K562 (cell line): ENCODE data around the gene TBX6. TPM values are rescaled to one million over a fixed set of nuclear protein-coding genes. Genes with fewer than 3 reads are reported as not detected.

Source experiments
- ADNP ChIP-seq: fragments of 200-800 bp; sonication (Bioruptor generic); IDR thresholded peaks from 2 replicates; pipeline ENCODE4 v1.6.1; 2016; ENCODE audit warnings: missing genetic modification characterization, missing compliant biosample characterization
- ARID3B ChIP-seq: fragments of 250-450 bp; sonication (Bioruptor Pico); IDR thresholded peaks from 2 replicates; pipeline ENCODE4 v1.4.0; 2020; ENCODE audit warnings: borderline replicate concordance
- CHD2 ChIP-seq: IDR thresholded peaks from 2 replicates; pipeline ENCODE4 v1.6.1; 2011; ENCODE audit warnings: low read depth, low read length
- NFE2 ChIP-seq: IDR thresholded peaks from 2 replicates; pipeline ENCODE4 v1.6.1; 2014; ENCODE audit warnings: antibody characterized with exemption, low read depth
- NR0B1 ChIP-seq: fragments of 450-650 bp; IDR thresholded peaks from one replicate; pipeline ENCODE4 v1.6.1; 2018; ENCODE audit warnings: mild to moderate bottlenecking, moderate library complexity; ENCODE audit not compliant: partially characterized antibody
- NUFIP1 ChIP-seq: fragments of 450-650 bp; IDR thresholded peaks from 2 replicates; pipeline ENCODE4 v1.6.1; 2018; ENCODE audit not compliant: partially characterized antibody
- SRF ChIP-seq, 2 experiments: fragments of 250-450, 450-650 bp in 1 of 2; sonication (Bioruptor Pico) in 1 of 2; sonication (generic) in 1 of 2; formaldehyde crosslinking; IDR thresholded peaks; 2 replicates each; pipeline versions ENCODE4 v1.5.0 to v1.5.1; 2020 to 2022; ENCODE audit warnings: mild to moderate bottlenecking in 1 of 2, missing genetic modification reagents in 1 of 2
- TARDBP ChIP-seq: fragments of 450-650 bp; IDR thresholded peaks from 2 replicates; pipeline ENCODE4 v1.6.1; 2016
- THRAP3 ChIP-seq: fragments of 450-650 bp; IDR thresholded peaks from 2 replicates; pipeline ENCODE4 v1.6.1; 2016; ENCODE audit warnings: mild to moderate bottlenecking, inconsistent platforms, borderline replicate concordance
- ZNF785 ChIP-seq: fragments of 250-450 bp; sonication (Bioruptor Pico); IDR thresholded peaks from 2 replicates; pipeline ENCODE4 v1.4.0; 2020; ENCODE audit warnings: mild to moderate bottlenecking
- polyA plus RNA-seq, 8 experiments: library from polyadenylated mRNA; depleted of rRNA in 4 of 8; stranded (reverse) in 5 of 8; unstranded in 3 of 8; fragments of >200 nt; fragmentation: Nextera tagmentation in 2 of 8; fragmentation: Illumina TruSeq in 1 of 8; extraction: Ambion mirVana in 2 of 8; extraction: Trizol in 1 of 8; gene quantifications; 2 replicates each; pipeline versions ENCODE4 v1.2.1 to v1.2.3, GENCODE V29; 2011 to 2014; ENCODE audit warnings: inconsistent platforms in 1 of 8, missing spikeins in 1 of 8
- total RNA-seq, 7 experiments: library from RNA; depleted of rRNA in 6 of 7; stranded (reverse); fragments of >200 nt in 6 of 7; fragmentation: Illumina TruSeq in 2 of 7; extraction: Trizol in 2 of 7; gene quantifications; 2 replicates each; pipeline versions ENCODE4 v1.2.1 to v1.2.3, GENCODE V29; 2011 to 2021; ENCODE audit warnings: low replicate concordance in 1 of 7
- TF ChIP-seq, protein P1 (sequence below): sonication (generic); formaldehyde crosslinking; IDR thresholded peaks from 2 replicates; pipeline ENCODE4 v1.8.0; 2023; ENCODE audit warnings: missing genetic modification reagents, mild to moderate bottlenecking, borderline replicate concordance

TBX6 gene
- total and polyA plus RNA-seq, 9 of the 15 experiments (the other 6 are each of a cell fraction or from before 2014, with no cell fraction given) = 0.07 to 0.58 (median 0.11) TPM; not detected in 2

- TF ChIP-seq SRF (CRISPR knock-in tag; IDR thresholded peaks at IDR 0.05) (peak in 1 of 2 experiments; percentile 92; a peak in 2 of 4 replicates), CHD2 (peak; percentile 65; the same call in 1 of the 2 replicates), THRAP3 (no peak), TARDBP (peak; percentile 68; the same call in 1 of the 2 replicates), ADNP (no peak), ARID3B (no peak), NFE2 (peak; percentile 99), NUFIP1 (peak; percentile 21), NR0B1 (no peak), ZNF785 (CRISPR knock-in tag) (no peak)
- TF ChIP-seq, protein P1, sequence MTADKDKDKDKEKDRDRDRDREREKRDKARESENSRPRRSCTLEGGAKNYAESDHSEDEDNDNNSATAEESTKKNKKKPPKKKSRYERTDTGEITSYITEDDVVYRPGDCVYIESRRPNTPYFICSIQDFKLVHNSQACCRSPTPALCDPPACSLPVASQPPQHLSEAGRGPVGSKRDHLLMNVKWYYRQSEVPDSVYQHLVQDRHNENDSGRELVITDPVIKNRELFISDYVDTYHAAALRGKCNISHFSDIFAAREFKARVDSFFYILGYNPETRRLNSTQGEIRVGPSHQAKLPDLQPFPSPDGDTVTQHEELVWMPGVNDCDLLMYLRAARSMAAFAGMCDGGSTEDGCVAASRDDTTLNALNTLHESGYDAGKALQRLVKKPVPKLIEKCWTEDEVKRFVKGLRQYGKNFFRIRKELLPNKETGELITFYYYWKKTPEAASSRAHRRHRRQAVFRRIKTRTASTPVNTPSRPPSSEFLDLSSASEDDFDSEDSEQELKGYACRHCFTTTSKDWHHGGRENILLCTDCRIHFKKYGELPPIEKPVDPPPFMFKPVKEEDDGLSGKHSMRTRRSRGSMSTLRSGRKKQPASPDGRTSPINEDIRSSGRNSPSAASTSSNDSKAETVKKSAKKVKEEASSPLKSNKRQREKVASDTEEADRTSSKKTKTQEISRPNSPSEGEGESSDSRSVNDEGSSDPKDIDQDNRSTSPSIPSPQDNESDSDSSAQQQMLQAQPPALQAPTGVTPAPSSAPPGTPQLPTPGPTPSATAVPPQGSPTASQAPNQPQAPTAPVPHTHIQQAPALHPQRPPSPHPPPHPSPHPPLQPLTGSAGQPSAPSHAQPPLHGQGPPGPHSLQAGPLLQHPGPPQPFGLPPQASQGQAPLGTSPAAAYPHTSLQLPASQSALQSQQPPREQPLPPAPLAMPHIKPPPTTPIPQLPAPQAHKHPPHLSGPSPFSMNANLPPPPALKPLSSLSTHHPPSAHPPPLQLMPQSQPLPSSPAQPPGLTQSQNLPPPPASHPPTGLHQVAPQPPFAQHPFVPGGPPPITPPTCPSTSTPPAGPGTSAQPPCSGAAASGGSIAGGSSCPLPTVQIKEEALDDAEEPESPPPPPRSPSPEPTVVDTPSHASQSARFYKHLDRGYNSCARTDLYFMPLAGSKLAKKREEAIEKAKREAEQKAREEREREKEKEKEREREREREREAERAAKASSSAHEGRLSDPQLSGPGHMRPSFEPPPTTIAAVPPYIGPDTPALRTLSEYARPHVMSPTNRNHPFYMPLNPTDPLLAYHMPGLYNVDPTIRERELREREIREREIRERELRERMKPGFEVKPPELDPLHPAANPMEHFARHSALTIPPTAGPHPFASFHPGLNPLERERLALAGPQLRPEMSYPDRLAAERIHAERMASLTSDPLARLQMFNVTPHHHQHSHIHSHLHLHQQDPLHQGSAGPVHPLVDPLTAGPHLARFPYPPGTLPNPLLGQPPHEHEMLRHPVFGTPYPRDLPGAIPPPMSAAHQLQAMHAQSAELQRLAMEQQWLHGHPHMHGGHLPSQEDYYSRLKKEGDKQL (CRISPR knock-in tag) = no peak
These were observed 26.4 kb downstream of the TBX6 start, which contains the start of gene ALDOA (continued) for GRCh38 chr16:30065102-30065942.
